Liver (tissue), 9 donors: ENCODE results near the gene OCA2. TPM values are rescaled to one million over a fixed set of nuclear protein-coding genes. Genes with fewer than 3 reads are reported as not detected.

ENCODE experiments used
- DNase-seq: peaks from one replicate; pipeline ENCODE4 v3.0.0-alpha.2; 2017; ENCODE audit warnings: low spot score
- H3K27ac ChIP-seq, 2 donors: one replicate each; pipeline ENCODE4 v1.7.0; 2013; ENCODE audit warnings: inconsistent platforms in 2 of 2, low read length in 2 of 2, control low read depth in 1 of 2, low read depth in 1 of 2, mild to moderate bottlenecking in 1 of 2
- H3K27me3 ChIP-seq, 4 donors: one replicate each; pipeline versions ENCODE4 v1.6.1 to v1.7.0; 2013; ENCODE audit warnings: low read length in 3 of 4, inconsistent platforms in 1 of 4, mild to moderate bottlenecking in 1 of 4, moderate library complexity in 1 of 4; ENCODE audit not compliant: control insufficient read depth in 4 of 4, insufficient read depth in 4 of 4
- H3K36me3 ChIP-seq, 4 donors: one replicate each; pipeline versions ENCODE4 v1.6.1 to v1.7.0; 2013; ENCODE audit warnings: low read length in 3 of 4, mild to moderate bottlenecking in 3 of 4, low read depth in 1 of 4, moderate library complexity in 1 of 4; ENCODE audit not compliant: control insufficient read depth in 4 of 4, insufficient read depth in 3 of 4
- H3K4me1 ChIP-seq, 4 donors: one replicate each; pipeline versions ENCODE4 v1.6.1 to v1.7.0; 2013; ENCODE audit warnings: low read length in 3 of 4, mild to moderate bottlenecking in 3 of 4, moderate library complexity in 1 of 4; ENCODE audit not compliant: control insufficient read depth in 4 of 4, insufficient read depth in 4 of 4
- H3K4me3 ChIP-seq, 3 donors: one replicate each; pipeline versions ENCODE4 v1.6.1 to v1.7.0; 2013; ENCODE audit warnings: low read length in 3 of 3, control low read depth in 1 of 3, low read depth in 1 of 3, mild to moderate bottlenecking in 1 of 3
- H3K9ac ChIP-seq, 2 donors: one replicate each; pipeline ENCODE4 v1.7.0; 2013; ENCODE audit warnings: low read length in 2 of 2, mild to moderate bottlenecking in 2 of 2, moderate library complexity in 2 of 2, control low read depth in 1 of 2, low read depth in 1 of 2
- H3K9me3 ChIP-seq, 4 donors: one replicate each; pipeline versions ENCODE4 v1.6.1 to v1.7.0; 2013; ENCODE audit warnings: low read length in 3 of 4; ENCODE audit not compliant: control insufficient read depth in 4 of 4
- EGR1 ChIP-seq, 2 donors: IDR thresholded peaks; 2 replicates each; pipeline ENCODE4 v1.6.1; 2016 to 2018; ENCODE audit warnings: antibody characterized with exemption in 2 of 2, low read depth in 2 of 2
- FOXA1 ChIP-seq: IDR thresholded peaks from 2 replicates; pipeline ENCODE4 v1.6.1; 2016; ENCODE audit warnings: antibody characterized with exemption
- FOXA2 ChIP-seq: IDR thresholded peaks from 2 replicates; pipeline ENCODE4 v1.6.1; 2016; ENCODE audit warnings: antibody characterized with exemption
- GABPA ChIP-seq, 2 donors: IDR thresholded peaks in 1 of 2; conservative IDR thresholded peaks in 1 of 2; 2 replicates each; pipeline ENCODE4 v1.6.1; 2016; ENCODE audit warnings: antibody characterized with exemption in 2 of 2, mild to moderate bottlenecking in 1 of 2, moderate library complexity in 1 of 2
- HNF4A ChIP-seq, 2 donors: conservative IDR thresholded peaks; 2 replicates each; pipeline ENCODE4 v1.6.1; 2016; ENCODE audit warnings: antibody characterized with exemption in 2 of 2, mild to moderate bottlenecking in 2 of 2
- JUND ChIP-seq, 2 donors: IDR thresholded peaks; 2 replicates each; pipeline ENCODE4 v1.6.1; 2016; ENCODE audit warnings: antibody characterized with exemption in 2 of 2
- NR2F2 ChIP-seq: IDR thresholded peaks from 2 replicates; pipeline ENCODE4 v1.6.1; 2016; ENCODE audit warnings: antibody characterized with exemption
- RAD21 ChIP-seq, 2 donors: IDR thresholded peaks; 2 replicates each; pipeline ENCODE4 v1.6.1; 2016; ENCODE audit warnings: antibody characterized with exemption in 2 of 2, mild to moderate bottlenecking in 2 of 2
- RXRA ChIP-seq, 2 donors: IDR thresholded peaks; 2 replicates each; pipeline ENCODE4 v1.6.1; 2017 to 2018; ENCODE audit warnings: antibody characterized with exemption in 2 of 2, mild to moderate bottlenecking in 1 of 2
- SP1 ChIP-seq: IDR thresholded peaks from 2 replicates; pipeline ENCODE4 v1.6.1; 2018; ENCODE audit warnings: antibody characterized with exemption, mild to moderate bottlenecking
- TAF1 ChIP-seq: conservative IDR thresholded peaks from 2 replicates; pipeline ENCODE4 v1.6.1; 2016; ENCODE audit warnings: antibody characterized with exemption, mild to moderate bottlenecking
- WGBS: extraction: QIAGEN DNeasy Blood & Tissue Kit; methylation state at CpG from one replicate; pipeline ENCODE4 v1.1.7; 2013; 5-methylcytosine and 5-hydroxymethylcytosine counted together
- polyA plus RNA-seq, 2 donors: library from polyadenylated mRNA; stranded (reverse) in 1 of 2; unstranded in 1 of 2; fragments of 200-250 nt in 1 of 2; fragments of >200 nt in 1 of 2; fragmentation: Nextera tagmentation in 1 of 2; extraction: Ambion mirVana in 1 of 2; gene quantifications; one replicate each; pipeline versions ENCODE4 v1.2.1 to v1.2.3, GENCODE V29; 2013 to 2015
- total RNA-seq, 2 donors: library from RNA; depleted of rRNA; stranded (reverse); fragments of >200 nt; gene quantifications; one replicate each; pipeline ENCODE4 v1.2.3, GENCODE V29; 2014
- TF ChIP-seq, protein P1 (sequence below): IDR thresholded peaks from 2 replicates; pipeline ENCODE4 v1.6.1; 2016; ENCODE audit warnings: antibody characterized with exemption
- TF ChIP-seq, protein P2 (sequence below): IDR thresholded peaks from 2 replicates; pipeline ENCODE4 v1.6.1; 2016; ENCODE audit warnings: antibody characterized with exemption, mild to moderate bottlenecking
- TF ChIP-seq, protein P3 (sequence below): fragments of 150-350 bp; IDR thresholded peaks from 2 replicates; pipeline ENCODE4 v1.5.1; 2017; ENCODE audit warnings: improper control_type of control experiment, low read depth, low read length; ENCODE audit not compliant: missing input control
- TF ChIP-seq, protein P4 (sequence below): IDR thresholded peaks from 2 replicates; pipeline ENCODE4 v1.6.1; 2016; ENCODE audit warnings: antibody characterized with exemption
- donor health status: healthy.
- donor health status: healthy.
- donor health status: healthy.
- donor health status: healthy.
- donor health status: healthy.

Gene OCA2
- total and polyA plus RNA-seq, 4 donors, result 0.02 to 0.56 (median 0.15) TPM

DNA sequence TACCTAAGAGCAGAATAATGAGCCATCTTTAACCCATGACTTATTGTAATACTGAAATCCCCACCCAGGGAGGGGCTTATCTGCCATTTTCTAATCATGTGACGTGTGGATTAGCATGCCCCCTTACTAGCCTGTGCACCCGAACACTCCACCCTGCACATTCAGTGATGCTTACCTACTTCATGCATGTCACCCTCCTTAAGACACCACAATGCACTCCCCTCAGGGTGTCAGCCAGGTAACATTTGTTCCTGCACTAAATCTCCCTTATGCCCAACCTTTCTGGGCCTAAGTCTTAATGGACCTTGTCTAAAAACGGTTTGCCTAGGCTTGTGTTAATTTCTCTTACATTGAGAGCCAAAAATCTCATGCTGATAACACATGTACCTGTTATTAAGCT lies 336.6 kb downstream of the OCA2 start:
- peaks cover 0 to 4% (median 0%) of the 10 kb centered on the region in 4 donors for H3K27me3 ChIP-seq
- no peak overlapping the region for H3K4me3 ChIP-seq
- H3K36me3 ChIP-seq, result peaks cover 0 to 1% (median 0%) of the 10 kb centered on the region in 4 donors
- no peaks in the 10 kb centered on the region for H3K4me1 ChIP-seq
- 68% methylated on average over 3 of the region's 3 CpGs for WGBS
- H3K9ac ChIP-seq, result no peak overlapping the region
- H3K27ac ChIP-seq, result no peak overlapping the region
- no peak for DNase-seq
- TF ChIP-seq, protein P1, sequence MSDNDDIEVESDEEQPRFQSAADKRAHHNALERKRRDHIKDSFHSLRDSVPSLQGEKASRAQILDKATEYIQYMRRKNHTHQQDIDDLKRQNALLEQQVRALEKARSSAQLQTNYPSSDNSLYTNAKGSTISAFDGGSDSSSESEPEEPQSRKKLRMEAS, result no peak
- TF ChIP-seq GABPA (IDR thresholded peaks at IDR 0.05 in 1 of 2, conservative IDR thresholded peaks at IDR 0.05 in 1 of 2), result no peak
- TF ChIP-seq NR2F2, result no peak
- TF ChIP-seq TAF1, result no peak
- no peak for TF ChIP-seq HNF4A (conservative IDR thresholded peaks at IDR 0.05)
- TF ChIP-seq, protein P2, sequence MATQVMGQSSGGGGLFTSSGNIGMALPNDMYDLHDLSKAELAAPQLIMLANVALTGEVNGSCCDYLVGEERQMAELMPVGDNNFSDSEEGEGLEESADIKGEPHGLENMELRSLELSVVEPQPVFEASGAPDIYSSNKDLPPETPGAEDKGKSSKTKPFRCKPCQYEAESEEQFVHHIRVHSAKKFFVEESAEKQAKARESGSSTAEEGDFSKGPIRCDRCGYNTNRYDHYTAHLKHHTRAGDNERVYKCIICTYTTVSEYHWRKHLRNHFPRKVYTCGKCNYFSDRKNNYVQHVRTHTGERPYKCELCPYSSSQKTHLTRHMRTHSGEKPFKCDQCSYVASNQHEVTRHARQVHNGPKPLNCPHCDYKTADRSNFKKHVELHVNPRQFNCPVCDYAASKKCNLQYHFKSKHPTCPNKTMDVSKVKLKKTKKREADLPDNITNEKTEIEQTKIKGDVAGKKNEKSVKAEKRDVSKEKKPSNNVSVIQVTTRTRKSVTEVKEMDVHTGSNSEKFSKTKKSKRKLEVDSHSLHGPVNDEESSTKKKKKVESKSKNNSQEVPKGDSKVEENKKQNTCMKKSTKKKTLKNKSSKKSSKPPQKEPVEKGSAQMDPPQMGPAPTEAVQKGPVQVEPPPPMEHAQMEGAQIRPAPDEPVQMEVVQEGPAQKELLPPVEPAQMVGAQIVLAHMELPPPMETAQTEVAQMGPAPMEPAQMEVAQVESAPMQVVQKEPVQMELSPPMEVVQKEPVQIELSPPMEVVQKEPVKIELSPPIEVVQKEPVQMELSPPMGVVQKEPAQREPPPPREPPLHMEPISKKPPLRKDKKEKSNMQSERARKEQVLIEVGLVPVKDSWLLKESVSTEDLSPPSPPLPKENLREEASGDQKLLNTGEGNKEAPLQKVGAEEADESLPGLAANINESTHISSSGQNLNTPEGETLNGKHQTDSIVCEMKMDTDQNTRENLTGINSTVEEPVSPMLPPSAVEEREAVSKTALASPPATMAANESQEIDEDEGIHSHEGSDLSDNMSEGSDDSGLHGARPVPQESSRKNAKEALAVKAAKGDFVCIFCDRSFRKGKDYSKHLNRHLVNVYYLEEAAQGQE, result no peak
- H3K9me3 ChIP-seq, result peaks cover 0 to 4% (median under 1%) of the 10 kb centered on the region in 4 donors

DNA sequence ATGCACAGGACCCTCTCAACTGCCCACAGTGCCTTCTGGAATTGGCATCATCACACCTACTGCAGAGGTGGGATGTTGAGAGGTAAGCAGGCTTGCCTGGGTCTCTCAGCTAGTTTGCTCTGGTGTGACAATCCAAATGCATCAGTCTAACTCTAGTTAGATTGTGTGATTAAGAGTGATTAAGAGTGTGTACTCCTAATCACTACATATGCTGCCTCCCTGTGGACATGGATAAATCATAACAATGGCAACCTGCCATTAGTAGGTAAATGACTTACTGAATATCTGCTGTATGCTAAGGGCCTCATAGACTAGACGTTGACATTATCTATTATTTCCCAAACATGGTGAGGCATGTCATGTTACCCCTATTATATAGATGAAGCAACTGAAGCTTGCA lies 342.1 kb downstream of the OCA2 start:
- Histone ChIP-seq H3K36me3 (no peaks in the 10 kb centered on the region), H3K27me3 (peaks cover 0 to 4% (median 0%) of the 10 kb centered on the region in 4 donors), H3K4me3 (no peak overlapping the region), H3K4me1 (no peaks in the 10 kb centered on the region), H3K9me3 (no peaks in the 10 kb centered on the region), H3K9ac (no peak overlapping the region), H3K27ac (no peak overlapping the region)
- no peak for DNase-seq
- 65% methylated on average over 1 of the region's 1 CpG for WGBS
- no peak for TF ChIP-seq FOXA1
- no peak for TF ChIP-seq SP1
- TF ChIP-seq, protein P3, sequence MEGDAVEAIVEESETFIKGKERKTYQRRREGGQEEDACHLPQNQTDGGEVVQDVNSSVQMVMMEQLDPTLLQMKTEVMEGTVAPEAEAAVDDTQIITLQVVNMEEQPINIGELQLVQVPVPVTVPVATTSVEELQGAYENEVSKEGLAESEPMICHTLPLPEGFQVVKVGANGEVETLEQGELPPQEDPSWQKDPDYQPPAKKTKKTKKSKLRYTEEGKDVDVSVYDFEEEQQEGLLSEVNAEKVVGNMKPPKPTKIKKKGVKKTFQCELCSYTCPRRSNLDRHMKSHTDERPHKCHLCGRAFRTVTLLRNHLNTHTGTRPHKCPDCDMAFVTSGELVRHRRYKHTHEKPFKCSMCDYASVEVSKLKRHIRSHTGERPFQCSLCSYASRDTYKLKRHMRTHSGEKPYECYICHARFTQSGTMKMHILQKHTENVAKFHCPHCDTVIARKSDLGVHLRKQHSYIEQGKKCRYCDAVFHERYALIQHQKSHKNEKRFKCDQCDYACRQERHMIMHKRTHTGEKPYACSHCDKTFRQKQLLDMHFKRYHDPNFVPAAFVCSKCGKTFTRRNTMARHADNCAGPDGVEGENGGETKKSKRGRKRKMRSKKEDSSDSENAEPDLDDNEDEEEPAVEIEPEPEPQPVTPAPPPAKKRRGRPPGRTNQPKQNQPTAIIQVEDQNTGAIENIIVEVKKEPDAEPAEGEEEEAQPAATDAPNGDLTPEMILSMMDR, result no peak
- TF ChIP-seq RAD21 (IDR thresholded peaks at IDR 0.05), result no peak

DNA sequence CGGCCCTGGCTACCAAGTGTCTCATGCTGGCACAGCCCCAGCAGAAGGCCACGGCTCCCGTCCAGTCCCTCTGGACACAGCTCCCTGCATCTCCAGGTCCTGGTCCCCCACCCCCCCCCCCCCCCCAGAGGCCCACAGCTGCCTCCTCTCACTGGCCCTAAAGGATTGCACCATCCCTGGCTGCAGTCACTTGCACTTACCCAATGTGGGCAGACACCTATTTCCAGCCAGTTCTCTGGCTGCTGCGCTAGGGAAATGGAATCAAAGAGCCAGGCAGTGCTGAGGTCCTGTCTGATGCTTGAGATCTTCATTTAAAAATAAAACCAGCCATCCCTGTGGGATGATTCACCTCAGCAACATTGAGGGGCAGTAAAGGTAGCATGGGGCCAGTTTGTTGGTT lies 346.4 kb downstream of the OCA2 start:
- 80% methylated on average over 4 of the region's 4 CpGs for WGBS
- no peak for DNase-seq

More for the DNA sequence above, 346.4 kb downstream of the OCA2 start:
- H3K9ac ChIP-seq, result no peak overlapping the region
- no peaks in the 10 kb centered on the region for H3K36me3 ChIP-seq
- H3K4me3 ChIP-seq, result no peak overlapping the region
- no peak overlapping the region for H3K27ac ChIP-seq
- no peaks in the 10 kb centered on the region for H3K9me3 ChIP-seq
- peaks cover 0 to 1% (median 0%) of the 10 kb centered on the region in 4 donors for H3K27me3 ChIP-seq
- TF ChIP-seq, protein P4, sequence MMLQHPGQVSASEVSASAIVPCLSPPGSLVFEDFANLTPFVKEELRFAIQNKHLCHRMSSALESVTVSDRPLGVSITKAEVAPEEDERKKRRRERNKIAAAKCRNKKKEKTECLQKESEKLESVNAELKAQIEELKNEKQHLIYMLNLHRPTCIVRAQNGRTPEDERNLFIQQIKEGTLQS, result no peak
- no peak for TF ChIP-seq JUND (IDR thresholded peaks at IDR 0.05)
- TF ChIP-seq GABPA (IDR thresholded peaks at IDR 0.05 in 1 of 2, conservative IDR thresholded peaks at IDR 0.05 in 1 of 2), result no peak
- no peak for TF ChIP-seq NR2F2
- TF ChIP-seq FOXA2, result no peak
- no peak for TF ChIP-seq RXRA (IDR thresholded peaks at IDR 0.05)
- TF ChIP-seq, protein P2, result no peak
- no peak for TF ChIP-seq HNF4A (conservative IDR thresholded peaks at IDR 0.05)
- no peak for TF ChIP-seq FOXA1
- no peak for TF ChIP-seq EGR1 (IDR thresholded peaks at IDR 0.05; ENCODE audit: low read depth in 2 of 2)
- no peak for TF ChIP-seq TAF1
- no peaks in the 10 kb centered on the region for H3K4me1 ChIP-seq
